PC-9 (cell line): ENCODE measurements around the gene CES3. TPM values are rescaled to one million over a fixed set of nuclear protein-coding genes. Genes with fewer than 3 reads are reported as not detected.
A peak's percentile ranks its signal among the peaks of the same experiment; 100 is the strongest.

Source experiments
- BruUV-seq: library from RNA; stranded (reverse); fragments of 400-500 nt; replicated peaks from 2 replicates; lab custom pipeline; 2021; lab: Mats Ljungman, UMichigan
- CTCF ChIA-PET: fragments of 300-600 bp; sonication (Branson Sonifier 250); formaldehyde crosslinking; loops from one replicate; lab custom pipeline; 2022; ENCODE audit warnings: antibody characterized with exemption; lab: Charles Lee
- POLR2A ChIA-PET: fragments of 300-600 bp; sonication (Branson Sonifier 250); formaldehyde crosslinking; loops from one replicate; lab custom pipeline; 2022; ENCODE audit warnings: antibody characterized with exemption; ENCODE audit not compliant: unreplicated experiment; lab: Charles Lee
- DNase-seq, 2 experiments: peaks; one replicate each; pipeline versions ENCODE4 v3.0.0 to v3.0.0-alpha.2; 2015 to 2022; ENCODE audit warnings: mixed read lengths in 1 of 2
- H2AFZ ChIP-seq: fragments of 200-600 bp; sonication (generic); 2 replicates; pipeline ENCODE4 v1.8.1; 2017; ENCODE audit warnings: antibody characterized with exemption
- H3F3A ChIP-seq: fragments of 200-600 bp; sonication (generic); 2 replicates; pipeline ENCODE4 v1.8.1; 2017; ENCODE audit warnings: antibody characterized with exemption, mild to moderate bottlenecking, low read depth; ENCODE audit not compliant: insufficient read depth
- H3K27ac ChIP-seq: fragments of 200-600 bp; sonication (generic); 2 replicates; pipeline ENCODE4 v1.6.1; 2016; ENCODE audit warnings: mixed run types
- H3K27me3 ChIP-seq: fragments of 200-600 bp; sonication (generic); 2 replicates; pipeline ENCODE4 v1.6.1; 2016; ENCODE audit warnings: low read depth, mixed run types; ENCODE audit not compliant: insufficient read depth
- H3K36me3 ChIP-seq: fragments of 200-600 bp; sonication (generic); 2 replicates; pipeline ENCODE4 v1.6.1; 2016; ENCODE audit warnings: low read depth, mixed run types
- H3K4me1 ChIP-seq: fragments of 200-600 bp; sonication (generic); replicated peaks from 2 replicates; pipeline ENCODE4 v1.6.1; 2016; ENCODE audit warnings: mixed run types; ENCODE audit not compliant: insufficient read depth
- H3K4me2 ChIP-seq: fragments of 200-600 bp; sonication (generic); 2 replicates; pipeline ENCODE4 v1.6.1; 2017; ENCODE audit warnings: mixed run types
- H3K4me3 ChIP-seq: fragments of 200-600 bp; sonication (generic); 2 replicates; pipeline ENCODE4 v1.6.1; 2016; ENCODE audit warnings: mixed run types
- H3K79me2 ChIP-seq: fragments of 200-600 bp; sonication (generic); 2 replicates; pipeline ENCODE4 v1.6.1; 2017; ENCODE audit warnings: low read depth, mixed run types
- H3K9me2 ChIP-seq: fragments of 200-600 bp; sonication (generic); 2 replicates; pipeline ENCODE4 v1.8.1; 2017; ENCODE audit warnings: mild to moderate bottlenecking; ENCODE audit not compliant: insufficient read depth
- H3K9me3 ChIP-seq: fragments of 200-600 bp; sonication (generic); 2 replicates; pipeline ENCODE4 v1.8.1; 2016; ENCODE audit warnings: low read depth; ENCODE audit not compliant: insufficient read depth
- H4K20me1 ChIP-seq: fragments of 200-600 bp; sonication (generic); 2 replicates; pipeline ENCODE4 v1.8.1; 2017; ENCODE audit not compliant: insufficient read depth
- EZH2 ChIP-seq: fragments of 200-600 bp; sonication (generic); IDR thresholded peaks from 2 replicates; pipeline ENCODE4 v1.8.0; 2017; ENCODE audit warnings: antibody characterized with exemption, low read depth
- intact Hi-C: fragments of 100-400 bp; cut with micrococcal nuclease; formaldehyde crosslinking; loops from one replicate; pipeline ENCODE4 v1.10.0; 2022; ENCODE audit not compliant: unreplicated experiment
- total RNA-seq: library from RNA; stranded (reverse); gene quantifications from 2 replicates; pipeline ENCODE4 v1.2.3, GENCODE V29; 2021
- TF ChIP-seq, protein P1 (sequence below): fragments of 200-600 bp; sonication (generic); conservative IDR thresholded peaks from 2 replicates; pipeline ENCODE4 v1.6.1; 2017; ENCODE audit warnings: mixed run types, antibody characterized with exemption, mild to moderate bottlenecking, moderate library complexity

CES3 gene
- total RNA-seq, 1 experiment from 2014 or later = 9.1 TPM

DNA sequence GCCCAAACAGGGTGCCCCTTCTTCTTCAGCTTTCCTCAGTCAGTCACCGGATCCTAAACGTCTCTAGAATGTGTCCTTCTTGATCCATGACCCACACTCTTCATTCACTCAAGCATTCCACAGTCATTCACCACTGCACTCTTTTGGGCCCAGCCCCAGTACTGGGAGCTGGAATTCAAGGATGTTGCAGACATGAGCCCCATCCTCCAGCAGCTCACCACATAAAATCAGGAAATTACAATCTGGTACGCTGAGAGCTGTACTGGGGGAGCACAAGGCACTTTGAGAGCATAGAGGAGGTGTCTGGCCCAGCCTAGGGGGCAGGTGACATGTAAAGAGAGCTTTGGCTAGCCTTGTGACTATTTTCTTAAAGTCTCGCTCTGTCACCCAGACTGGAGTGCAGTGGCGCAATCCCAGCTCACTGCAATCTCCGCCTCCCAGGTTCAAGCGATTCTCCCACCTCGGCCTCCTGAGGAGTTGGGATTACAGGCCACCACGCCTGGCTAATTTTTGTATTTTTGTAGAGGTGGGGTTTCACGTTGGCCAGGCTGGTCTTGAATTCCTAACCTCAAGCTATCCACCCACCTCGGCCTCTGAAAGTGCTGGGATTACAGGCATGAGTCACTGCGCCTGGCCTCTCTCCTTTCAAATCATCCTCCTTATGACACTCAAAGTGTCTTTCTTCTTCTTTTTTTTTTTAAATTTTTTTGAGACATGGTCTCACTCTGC lies 46.0 kb downstream of the CES3 start:
- H3K4me3 ChIP-seq = no peak overlapping the region
- H3K79me2 ChIP-seq = no peaks in the 10 kb centered on the region
- ChIA-PET CTCF (no interaction called here), POLR2A (interaction anchor here (0.6 kb wide), 2 partner anchors 28 to 72 kb away, joined by 3 to 4 read pairs; no protein-coding TSS in a partner anchor)
- intact Hi-C loops = no loop called here
- H2AFZ ChIP-seq = no peak overlapping the region
- H3K9me3 ChIP-seq = no peaks in the 10 kb centered on the region
- no peaks in the 10 kb centered on the region for H3K36me3 ChIP-seq
- H3F3A ChIP-seq = no peaks in the 10 kb centered on the region
- no peaks in the 10 kb centered on the region; the same call in 1 of the 2 replicates for H3K4me1 ChIP-seq
- no TSS peak for BruUV-seq
- peak in 1 of 2 experiments; percentile 14 for DNase-seq
- H4K20me1 ChIP-seq = no peaks in the 10 kb centered on the region
- no peaks in the 10 kb centered on the region for H3K9me2 ChIP-seq
- no peak overlapping the region for H3K4me2 ChIP-seq
- no peak overlapping the region for H3K27ac ChIP-seq
- no peaks in the 10 kb centered on the region for H3K27me3 ChIP-seq
- TF ChIP-seq, protein P1, sequence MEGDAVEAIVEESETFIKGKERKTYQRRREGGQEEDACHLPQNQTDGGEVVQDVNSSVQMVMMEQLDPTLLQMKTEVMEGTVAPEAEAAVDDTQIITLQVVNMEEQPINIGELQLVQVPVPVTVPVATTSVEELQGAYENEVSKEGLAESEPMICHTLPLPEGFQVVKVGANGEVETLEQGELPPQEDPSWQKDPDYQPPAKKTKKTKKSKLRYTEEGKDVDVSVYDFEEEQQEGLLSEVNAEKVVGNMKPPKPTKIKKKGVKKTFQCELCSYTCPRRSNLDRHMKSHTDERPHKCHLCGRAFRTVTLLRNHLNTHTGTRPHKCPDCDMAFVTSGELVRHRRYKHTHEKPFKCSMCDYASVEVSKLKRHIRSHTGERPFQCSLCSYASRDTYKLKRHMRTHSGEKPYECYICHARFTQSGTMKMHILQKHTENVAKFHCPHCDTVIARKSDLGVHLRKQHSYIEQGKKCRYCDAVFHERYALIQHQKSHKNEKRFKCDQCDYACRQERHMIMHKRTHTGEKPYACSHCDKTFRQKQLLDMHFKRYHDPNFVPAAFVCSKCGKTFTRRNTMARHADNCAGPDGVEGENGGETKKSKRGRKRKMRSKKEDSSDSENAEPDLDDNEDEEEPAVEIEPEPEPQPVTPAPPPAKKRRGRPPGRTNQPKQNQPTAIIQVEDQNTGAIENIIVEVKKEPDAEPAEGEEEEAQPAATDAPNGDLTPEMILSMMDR = no peak
- TF ChIP-seq EZH2 = no peak

DNA sequence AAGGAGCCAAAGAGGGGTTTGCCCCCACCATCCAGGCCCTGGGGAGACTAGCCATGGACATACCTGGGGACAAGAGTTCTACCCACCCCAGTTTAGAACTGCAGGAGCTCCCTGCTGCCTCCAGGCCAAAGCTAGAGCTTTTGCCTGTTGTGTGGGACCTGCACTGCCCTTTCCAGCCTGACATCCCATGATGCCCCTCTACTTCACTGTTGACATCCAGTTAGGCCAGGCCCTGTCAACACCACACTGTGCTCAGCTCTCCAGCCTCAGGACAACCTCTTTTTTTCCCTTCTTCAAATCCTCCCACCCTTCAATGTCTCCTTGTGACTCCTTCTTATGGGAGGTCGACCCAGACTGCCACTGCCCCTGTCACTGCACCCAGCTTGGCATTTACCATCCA lies 48.1 kb downstream of the CES3 start:
- H3K79me2 ChIP-seq = no peaks in the 10 kb centered on the region

DNA sequence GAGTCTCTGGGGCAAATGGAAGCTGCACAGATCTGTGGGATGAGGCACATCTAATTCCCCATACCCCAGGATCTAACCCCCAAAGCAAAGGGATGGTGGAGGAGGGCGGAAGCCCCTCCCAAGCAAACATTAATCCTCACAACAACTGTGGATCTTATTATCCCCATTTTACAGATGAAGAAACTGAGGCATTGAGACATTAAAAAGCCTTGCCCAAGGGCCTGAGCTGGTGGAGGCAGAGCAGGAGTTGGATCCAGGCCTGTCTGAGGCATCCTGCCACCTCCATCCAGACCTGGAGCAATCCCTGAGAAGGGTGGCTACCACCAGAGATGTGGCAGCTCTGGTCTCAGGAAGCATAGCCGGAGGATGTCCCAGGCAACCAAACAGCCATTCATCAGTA lies 50.2 kb downstream of the CES3 start:
- Histone ChIP-seq H2AFZ (no peak overlapping the region), H3K36me3 (no peaks in the 10 kb centered on the region), H3K27me3 (peaks cover 20% of the 10 kb centered on the region), H3K4me3 (no peak overlapping the region), H4K20me1 (no peaks in the 10 kb centered on the region), H3K27ac (no peak overlapping the region), H3F3A (peaks cover 3% of the 10 kb centered on the region; the same call in 1 of the 2 replicates), H3K9me3 (no peaks in the 10 kb centered on the region), H3K4me1 (no peaks in the 10 kb centered on the region; the same call in 1 of the 2 replicates), H3K9me2 (no peaks in the 10 kb centered on the region), H3K4me2 (no peak overlapping the region), H3K79me2 (no peaks in the 10 kb centered on the region)
- intact Hi-C loops = no loop called here
- no TSS peak for BruUV-seq
- no peak for DNase-seq
- TF ChIP-seq, protein P1 = no peak
- TF ChIP-seq EZH2 = no peak
- ChIA-PET CTCF (no interaction called here), POLR2A (no interaction called here)

More for the DNA sequence above, 48.1 kb downstream of the CES3 start:
- BruUV-seq = no TSS peak
- POLR2A ChIA-PET = no interaction called here
- peaks cover 12% of the 10 kb centered on the region for H3K27me3 ChIP-seq
- no peak overlapping the region for H3K27ac ChIP-seq
- TF ChIP-seq, protein P1 = no peak
- no peak for TF ChIP-seq EZH2
- H2AFZ ChIP-seq = no peak overlapping the region
- no peak for DNase-seq
- H4K20me1 ChIP-seq = no peaks in the 10 kb centered on the region
- no peaks in the 10 kb centered on the region for H3K9me3 ChIP-seq
- no peak overlapping the region for H3K4me2 ChIP-seq
- no peak overlapping the region for H3K4me3 ChIP-seq
- H3K9me2 ChIP-seq = no peaks in the 10 kb centered on the region
- H3K36me3 ChIP-seq = no peaks in the 10 kb centered on the region
- H3K4me1 ChIP-seq = no peaks in the 10 kb centered on the region; the same call in 1 of the 2 replicates
- CTCF ChIA-PET = no interaction called here
- intact Hi-C loops = no loop called here
- H3F3A ChIP-seq = no peaks in the 10 kb centered on the region
